ENCODE results near the gene LRRC53. TPM values are rescaled to one million over a fixed set of nuclear protein-coding genes. Genes with fewer than 3 reads are reported as not detected.

LRRC53 gene
- polyA plus RNA-seq, 1 of the 3 experiments (the other 2 are of a cell fraction) = not detected

DNA sequence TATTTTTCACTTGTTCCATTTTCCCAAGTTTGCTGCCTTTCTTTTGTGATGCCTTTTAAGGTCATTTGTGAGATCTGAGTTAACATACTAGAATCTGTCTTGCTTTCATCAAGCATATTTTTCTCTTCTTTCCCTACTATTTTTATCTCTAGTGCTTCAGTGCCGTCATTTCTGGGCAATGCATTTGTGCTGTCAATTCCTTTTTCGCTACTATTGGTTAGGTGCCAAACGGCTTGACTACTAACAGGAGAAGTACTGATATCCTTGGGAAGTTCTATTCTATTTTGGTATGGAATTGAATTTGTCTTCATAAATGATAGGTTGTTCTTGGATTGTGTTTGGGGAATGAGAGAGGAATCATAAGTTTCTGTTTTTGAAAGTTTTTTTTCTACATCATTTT is 42.2 kb downstream of the LRRC53 start:
- H3K79me2 ChIP-seq (ENCODE audit: insufficient read depth) = no peaks in the 10 kb centered on the region
- H4K20me1 ChIP-seq (ENCODE audit: insufficient read depth) = no peaks in the 10 kb centered on the region
- TF ChIP-seq EZH2phosphoT487 (IDR thresholded peaks at IDR 0.05; ENCODE audit: borderline replicate concordance, low read depth) = no peak
- TF ChIP-seq, protein P1, sequence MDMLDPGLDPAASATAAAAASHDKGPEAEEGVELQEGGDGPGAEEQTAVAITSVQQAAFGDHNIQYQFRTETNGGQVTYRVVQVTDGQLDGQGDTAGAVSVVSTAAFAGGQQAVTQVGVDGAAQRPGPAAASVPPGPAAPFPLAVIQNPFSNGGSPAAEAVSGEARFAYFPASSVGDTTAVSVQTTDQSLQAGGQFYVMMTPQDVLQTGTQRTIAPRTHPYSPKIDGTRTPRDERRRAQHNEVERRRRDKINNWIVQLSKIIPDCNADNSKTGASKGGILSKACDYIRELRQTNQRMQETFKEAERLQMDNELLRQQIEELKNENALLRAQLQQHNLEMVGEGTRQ (IDR thresholded peaks at IDR 0.05; ENCODE audit: borderline replicate concordance, low read depth, low read length) = no peak
- TF ChIP-seq, protein P2, sequence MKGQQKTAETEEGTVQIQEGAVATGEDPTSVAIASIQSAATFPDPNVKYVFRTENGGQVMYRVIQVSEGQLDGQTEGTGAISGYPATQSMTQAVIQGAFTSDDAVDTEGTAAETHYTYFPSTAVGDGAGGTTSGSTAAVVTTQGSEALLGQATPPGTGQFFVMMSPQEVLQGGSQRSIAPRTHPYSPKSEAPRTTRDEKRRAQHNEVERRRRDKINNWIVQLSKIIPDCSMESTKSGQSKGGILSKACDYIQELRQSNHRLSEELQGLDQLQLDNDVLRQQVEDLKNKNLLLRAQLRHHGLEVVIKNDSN (IDR thresholded peaks at IDR 0.05; ENCODE audit: borderline replicate concordance, low read depth) = no peak
- TF ChIP-seq TAF1 (IDR thresholded peaks at IDR 0.05; ENCODE audit: borderline replicate concordance, low read depth, low read length) = no peak
- no peak for TF ChIP-seq ELF1 (IDR thresholded peaks at IDR 0.05)
- TF ChIP-seq FOSL2 (IDR thresholded peaks at IDR 0.05; ENCODE audit: borderline replicate concordance, low read depth) = no peak
- no peak for TF ChIP-seq MXI1 (IDR thresholded peaks at IDR 0.05; ENCODE audit: low read depth, low read length)
- TF ChIP-seq POLR2AphosphoS5 (IDR thresholded peaks at IDR 0.05; ENCODE audit: low read depth, low read length) = no peak
- TF ChIP-seq, protein P3, sequence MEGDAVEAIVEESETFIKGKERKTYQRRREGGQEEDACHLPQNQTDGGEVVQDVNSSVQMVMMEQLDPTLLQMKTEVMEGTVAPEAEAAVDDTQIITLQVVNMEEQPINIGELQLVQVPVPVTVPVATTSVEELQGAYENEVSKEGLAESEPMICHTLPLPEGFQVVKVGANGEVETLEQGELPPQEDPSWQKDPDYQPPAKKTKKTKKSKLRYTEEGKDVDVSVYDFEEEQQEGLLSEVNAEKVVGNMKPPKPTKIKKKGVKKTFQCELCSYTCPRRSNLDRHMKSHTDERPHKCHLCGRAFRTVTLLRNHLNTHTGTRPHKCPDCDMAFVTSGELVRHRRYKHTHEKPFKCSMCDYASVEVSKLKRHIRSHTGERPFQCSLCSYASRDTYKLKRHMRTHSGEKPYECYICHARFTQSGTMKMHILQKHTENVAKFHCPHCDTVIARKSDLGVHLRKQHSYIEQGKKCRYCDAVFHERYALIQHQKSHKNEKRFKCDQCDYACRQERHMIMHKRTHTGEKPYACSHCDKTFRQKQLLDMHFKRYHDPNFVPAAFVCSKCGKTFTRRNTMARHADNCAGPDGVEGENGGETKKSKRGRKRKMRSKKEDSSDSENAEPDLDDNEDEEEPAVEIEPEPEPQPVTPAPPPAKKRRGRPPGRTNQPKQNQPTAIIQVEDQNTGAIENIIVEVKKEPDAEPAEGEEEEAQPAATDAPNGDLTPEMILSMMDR (IDR thresholded peaks at IDR 0.05) = no peak
- no peak for TF ChIP-seq JUND (IDR thresholded peaks at IDR 0.05)
- DNase-seq = no peak
- H3K27me3 ChIP-seq (ENCODE audit: insufficient read depth) = no peaks in the 10 kb centered on the region
- no peaks in the 10 kb centered on the region for H3K36me3 ChIP-seq (replicated peaks in 1 of 2; ENCODE audit: control insufficient read depth in 1 of 2, insufficient read depth in 2 of 2, low read length in 1 of 2)
- H3K4me1 ChIP-seq (ENCODE audit: control insufficient read depth in 1 of 2, insufficient read depth in 2 of 2, low read depth in 1 of 2, low read length in 1 of 2) = no peaks in the 10 kb centered on the region
- H3F3A ChIP-seq (replicated peaks; ENCODE audit: insufficient read depth) = no peaks in the 10 kb centered on the region
- no peaks in the 10 kb centered on the region for H3K9me2 ChIP-seq
- CTCF ChIA-PET = interaction anchor here (0.7 to 3.5 kb wide), 10 partner anchors 10 to 795 kb away, joined by 3 to 22 read pairs (median 6); no protein-coding TSS in a partner anchor
- H2AFZ ChIP-seq (ENCODE audit: low read depth) = no peak overlapping the region
- no peak overlapping the region for H3K4me3 ChIP-seq (ENCODE audit: low read depth in 2 of 2, low read length in 1 of 2)
- WGBS (ENCODE audit: low lambda C conversion rate) = 55% methylated on average over 3 of the region's 3 CpGs
- no peak overlapping the region for H3K9ac ChIP-seq
- POLR2A ChIA-PET = no interaction called here
- H3K9me3 ChIP-seq = no peaks in the 10 kb centered on the region
- H3K4me2 ChIP-seq = no peak overlapping the region
- no peak overlapping the region for H3K27ac ChIP-seq (ENCODE audit: low read depth in 2 of 2, low read length in 1 of 2)

DNA sequence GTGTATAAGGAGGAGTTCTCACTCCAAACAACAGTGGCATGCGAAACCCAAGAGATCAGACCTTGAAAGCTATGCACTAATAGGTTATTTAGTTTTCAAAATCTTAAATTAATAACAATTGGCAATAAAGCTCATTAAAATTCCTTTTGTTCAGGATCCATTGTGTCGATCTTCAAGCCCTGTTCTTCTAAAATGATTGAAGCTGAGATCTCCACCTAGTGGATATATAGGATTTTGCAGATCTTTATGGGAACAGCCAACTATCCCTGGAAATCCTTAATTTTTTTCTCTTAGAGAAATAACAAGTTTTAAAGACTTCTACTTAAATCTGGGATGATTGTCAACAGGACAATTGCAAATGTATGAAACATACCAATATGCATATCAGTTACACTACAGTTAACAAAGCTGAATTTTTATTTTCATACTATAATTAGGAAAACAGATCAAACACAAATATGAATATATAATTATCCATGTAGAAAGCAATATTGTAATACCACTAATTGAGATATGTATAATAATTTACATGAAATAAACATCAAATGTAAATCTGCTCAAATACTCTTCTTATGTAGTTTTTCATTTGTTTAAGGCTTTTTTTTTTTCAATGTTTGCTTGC is 43.3 kb downstream of the LRRC53 start:
- 6% methylated on average over 2 of the region's 2 CpGs for WGBS (ENCODE audit: low lambda C conversion rate)
- Histone ChIP-seq H3F3A (replicated peaks; ENCODE audit: insufficient read depth) (no peaks in the 10 kb centered on the region), H3K27me3 (ENCODE audit: insufficient read depth) (no peaks in the 10 kb centered on the region), H3K27ac (ENCODE audit: low read depth in 2 of 2, low read length in 1 of 2) (no peak overlapping the region), H3K9me2 (no peaks in the 10 kb centered on the region), H2AFZ (ENCODE audit: low read depth) (no peak overlapping the region), H3K36me3 (replicated peaks in 1 of 2; ENCODE audit: control insufficient read depth in 1 of 2, insufficient read depth in 2 of 2, low read length in 1 of 2) (no peaks in the 10 kb centered on the region), H3K4me3 (ENCODE audit: low read depth in 2 of 2, low read length in 1 of 2) (peak overlapping the region in 1 of 2 experiments; percentile 41; a peak in 1 of 4 replicates), H4K20me1 (ENCODE audit: insufficient read depth) (no peaks in the 10 kb centered on the region), H3K4me2 (no peak overlapping the region), H3K9me3 (no peaks in the 10 kb centered on the region), H3K9ac (no peak overlapping the region), H3K4me1 (ENCODE audit: control insufficient read depth in 1 of 2, insufficient read depth in 2 of 2, low read depth in 1 of 2, low read length in 1 of 2) (no peaks in the 10 kb centered on the region), H3K79me2 (ENCODE audit: insufficient read depth) (no peaks in the 10 kb centered on the region)
- ChIA-PET CTCF (interaction anchor here (0.5 to 3.5 kb wide), 41 partner anchors 9 to 1459 kb away, joined by 3 to 22 read pairs (median 4); no protein-coding TSS in a partner anchor), POLR2A (no interaction called here)
- peak; percentile 66 for DNase-seq
- no peak for TF ChIP-seq NRF1 (IDR thresholded peaks at IDR 0.05; ENCODE audit: low read depth, low read length)
- TF ChIP-seq FOSL2 (IDR thresholded peaks at IDR 0.05; ENCODE audit: borderline replicate concordance, low read depth) = no peak
- TF ChIP-seq, protein P1 (IDR thresholded peaks at IDR 0.05; ENCODE audit: borderline replicate concordance, low read depth, low read length) = no peak
- TF ChIP-seq, protein P4, sequence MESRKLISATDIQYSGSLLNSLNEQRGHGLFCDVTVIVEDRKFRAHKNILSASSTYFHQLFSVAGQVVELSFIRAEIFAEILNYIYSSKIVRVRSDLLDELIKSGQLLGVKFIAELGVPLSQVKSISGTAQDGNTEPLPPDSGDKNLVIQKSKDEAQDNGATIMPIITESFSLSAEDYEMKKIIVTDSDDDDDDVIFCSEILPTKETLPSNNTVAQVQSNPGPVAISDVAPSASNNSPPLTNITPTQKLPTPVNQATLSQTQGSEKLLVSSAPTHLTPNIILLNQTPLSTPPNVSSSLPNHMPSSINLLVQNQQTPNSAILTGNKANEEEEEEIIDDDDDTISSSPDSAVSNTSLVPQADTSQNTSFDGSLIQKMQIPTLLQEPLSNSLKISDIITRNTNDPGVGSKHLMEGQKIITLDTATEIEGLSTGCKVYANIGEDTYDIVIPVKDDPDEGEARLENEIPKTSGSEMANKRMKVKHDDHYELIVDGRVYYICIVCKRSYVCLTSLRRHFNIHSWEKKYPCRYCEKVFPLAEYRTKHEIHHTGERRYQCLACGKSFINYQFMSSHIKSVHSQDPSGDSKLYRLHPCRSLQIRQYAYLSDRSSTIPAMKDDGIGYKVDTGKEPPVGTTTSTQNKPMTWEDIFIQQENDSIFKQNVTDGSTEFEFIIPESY (IDR thresholded peaks at IDR 0.05; ENCODE audit: borderline replicate concordance, low read depth) = no peak
- no peak for TF ChIP-seq EZH2phosphoT487 (IDR thresholded peaks at IDR 0.05; ENCODE audit: borderline replicate concordance, low read depth)
- TF ChIP-seq CHD2 (IDR thresholded peaks at IDR 0.05; ENCODE audit: low read length, partially characterized antibody) = no peak
- TF ChIP-seq SMC3 (IDR thresholded peaks at IDR 0.05; ENCODE audit: low read depth, low read length) = peak; percentile 58
- TF ChIP-seq, protein P5, sequence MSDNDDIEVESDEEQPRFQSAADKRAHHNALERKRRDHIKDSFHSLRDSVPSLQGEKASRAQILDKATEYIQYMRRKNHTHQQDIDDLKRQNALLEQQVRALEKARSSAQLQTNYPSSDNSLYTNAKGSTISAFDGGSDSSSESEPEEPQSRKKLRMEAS (IDR thresholded peaks at IDR 0.05; ENCODE audit: low read depth) = no peak
- TF ChIP-seq, protein P3 (IDR thresholded peaks at IDR 0.05) = peak; percentile 75
- TF ChIP-seq RXRA (IDR thresholded peaks at IDR 0.05; ENCODE audit: borderline replicate concordance, low read depth) = no peak
